Esophagus muscularis mucosa (tissue), 3 donors: ENCODE data around the gene TRAPPC2L.

ENCODE experiments used
- CTCF ChIP-seq, 3 experiments: fragments of 200-600 bp in 2 of 3; fragments of 450-650 bp in 1 of 3; sonication (generic) in 2 of 3; IDR thresholded peaks; one replicate each; pipeline ENCODE4 v1.5.1; 2017 to 2019; ENCODE audit warnings: antibody characterized with exemption in 3 of 3, mild to moderate bottlenecking in 2 of 3, moderate library complexity in 1 of 3
- POLR2A ChIP-seq: fragments of 450-650 bp; IDR thresholded peaks from one replicate; pipeline ENCODE4 v1.6.1; 2017; ENCODE audit warnings: antibody characterized with exemption, moderate library complexity, mild to moderate bottlenecking, low read depth
- POLR2AphosphoS5 ChIP-seq, 2 donors: sonication (generic); formaldehyde crosslinking; IDR thresholded peaks; one replicate each; pipeline ENCODE4 v1.6.1; 2017; ENCODE audit warnings: antibody characterized with exemption in 2 of 2

GRCh38 chr16:88878967-88879787, 22.2 kb downstream of the TRAPPC2L start:
- TF ChIP-seq CTCF (IDR thresholded peaks at IDR 0.05) = no peak
- no peak for TF ChIP-seq POLR2A
- no peak for TF ChIP-seq POLR2AphosphoS5 (IDR thresholded peaks at IDR 0.05)
